Measurements from ENCODE around the gene THUMPD3.

Gene THUMPD3

DNA sequence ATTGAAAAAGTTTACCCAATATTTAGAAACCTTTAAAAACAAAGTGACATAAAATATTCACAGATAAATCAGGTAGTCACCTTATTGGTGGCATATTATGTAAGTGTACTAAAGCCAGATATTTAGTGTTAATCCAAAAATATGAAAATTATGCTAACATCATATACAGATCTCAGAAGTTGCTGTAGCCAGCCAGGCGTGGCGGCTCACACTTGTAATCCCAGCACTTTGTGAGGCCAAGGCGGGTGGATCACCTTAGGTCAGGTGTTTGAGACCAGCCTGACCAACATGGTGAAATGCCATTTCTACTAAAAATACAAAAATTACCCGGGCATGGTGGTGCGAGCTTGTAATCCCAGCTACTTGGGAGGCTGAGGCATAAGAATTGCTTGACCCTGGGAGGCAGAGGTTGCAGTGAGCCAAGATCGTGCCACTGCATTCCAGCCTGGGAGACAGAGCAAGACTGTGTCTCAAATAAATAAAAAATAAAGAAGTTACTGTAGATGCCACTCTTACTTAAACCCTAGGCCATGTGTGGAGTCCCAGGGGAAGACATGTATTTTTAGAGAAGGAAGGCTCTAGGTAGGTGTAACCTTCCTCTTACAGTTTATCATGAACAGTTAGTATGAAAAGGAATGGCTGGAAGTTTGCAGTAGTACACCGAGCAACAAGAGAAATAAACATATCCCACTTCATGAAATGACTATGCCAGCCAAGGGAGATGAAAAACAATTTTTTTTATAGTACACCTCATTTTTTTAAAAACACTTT lies 44.2 kb downstream of the THUMPD3 start:
- no peak for DNase-seq (ENCODE audit: low read depth)
- no peak overlapping the region for H3K4me3 ChIP-seq (replicated peaks; ENCODE audit: low read depth, low read length)
- TF ChIP-seq, protein P1, sequence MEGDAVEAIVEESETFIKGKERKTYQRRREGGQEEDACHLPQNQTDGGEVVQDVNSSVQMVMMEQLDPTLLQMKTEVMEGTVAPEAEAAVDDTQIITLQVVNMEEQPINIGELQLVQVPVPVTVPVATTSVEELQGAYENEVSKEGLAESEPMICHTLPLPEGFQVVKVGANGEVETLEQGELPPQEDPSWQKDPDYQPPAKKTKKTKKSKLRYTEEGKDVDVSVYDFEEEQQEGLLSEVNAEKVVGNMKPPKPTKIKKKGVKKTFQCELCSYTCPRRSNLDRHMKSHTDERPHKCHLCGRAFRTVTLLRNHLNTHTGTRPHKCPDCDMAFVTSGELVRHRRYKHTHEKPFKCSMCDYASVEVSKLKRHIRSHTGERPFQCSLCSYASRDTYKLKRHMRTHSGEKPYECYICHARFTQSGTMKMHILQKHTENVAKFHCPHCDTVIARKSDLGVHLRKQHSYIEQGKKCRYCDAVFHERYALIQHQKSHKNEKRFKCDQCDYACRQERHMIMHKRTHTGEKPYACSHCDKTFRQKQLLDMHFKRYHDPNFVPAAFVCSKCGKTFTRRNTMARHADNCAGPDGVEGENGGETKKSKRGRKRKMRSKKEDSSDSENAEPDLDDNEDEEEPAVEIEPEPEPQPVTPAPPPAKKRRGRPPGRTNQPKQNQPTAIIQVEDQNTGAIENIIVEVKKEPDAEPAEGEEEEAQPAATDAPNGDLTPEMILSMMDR (IDR thresholded peaks at IDR 0.05; ENCODE audit: low read length, missing control alignments), result no peak

- no peak overlapping the region for H3K4me3 ChIP-seq (replicated peaks; ENCODE audit: low read depth, low read length)
- TF ChIP-seq, protein P1 (IDR thresholded peaks at IDR 0.05; ENCODE audit: low read length, missing control alignments), result no peak
- DNase-seq (ENCODE audit: low read depth), result no peak
Observed at GRCh38 chr3:9408061-9408460, 45.2 kb downstream of the THUMPD3 start.

- TF ChIP-seq, protein P1 (IDR thresholded peaks at IDR 0.05; ENCODE audit: low read length, missing control alignments), result no peak
- no peak for DNase-seq (ENCODE audit: low read depth)
- H3K4me3 ChIP-seq (replicated peaks; ENCODE audit: low read depth, low read length), result no peak overlapping the region
Observed at GRCh38 chr3:9408546-9408945, 45.7 kb downstream of the THUMPD3 start.

GRCh38 chr3:9409981-9410854 lies 47.4 kb downstream of the THUMPD3 start:
- TF ChIP-seq, protein P1 (IDR thresholded peaks at IDR 0.05; ENCODE audit: low read length, missing control alignments), result no peak
- DNase-seq (ENCODE audit: low read depth), result no peak
- no peak overlapping the region for H3K4me3 ChIP-seq (replicated peaks; ENCODE audit: low read depth, low read length)

DNA sequence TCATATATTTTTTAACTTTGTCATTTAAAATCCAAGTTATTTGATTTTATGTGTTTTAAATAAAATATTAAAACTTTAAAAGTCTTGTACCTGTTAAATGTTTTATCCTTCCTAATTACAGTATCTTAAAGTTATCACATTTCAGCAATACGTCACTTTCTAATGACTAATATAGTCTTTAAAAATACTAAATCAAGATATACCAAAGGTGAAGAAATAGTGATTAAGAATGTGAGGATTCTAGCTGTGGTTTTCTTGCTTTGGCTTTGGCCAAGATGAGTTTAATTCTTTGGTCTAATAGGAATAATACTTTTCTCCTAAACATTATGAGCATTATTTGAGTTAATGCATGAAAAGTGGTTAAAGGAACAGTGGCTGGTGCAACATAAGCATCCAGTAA lies 48.4 kb downstream of the THUMPD3 start:
- TF ChIP-seq, protein P1 (IDR thresholded peaks at IDR 0.05; ENCODE audit: low read length, missing control alignments), result no peak
- H3K4me3 ChIP-seq (replicated peaks; ENCODE audit: low read depth, low read length), result no peak overlapping the region
- no peak for DNase-seq (ENCODE audit: low read depth)

- no peak for DNase-seq (ENCODE audit: low read depth)
- TF ChIP-seq, protein P1 (IDR thresholded peaks at IDR 0.05; ENCODE audit: low read length, missing control alignments), result no peak
- no peak overlapping the region for H3K4me3 ChIP-seq (replicated peaks; ENCODE audit: low read depth, low read length)
Observed at GRCh38 chr3:9412293-9412692, 49.4 kb downstream of the THUMPD3 start.
